NCI-H1048 (cell line): ENCODE data around the gene LAMB3.

Experiments used
- DNase-seq: peaks from one replicate; lab custom pipeline; 2025; lab: John Stamatoyannopoulos, UW

LAMB3 gene

DNA sequence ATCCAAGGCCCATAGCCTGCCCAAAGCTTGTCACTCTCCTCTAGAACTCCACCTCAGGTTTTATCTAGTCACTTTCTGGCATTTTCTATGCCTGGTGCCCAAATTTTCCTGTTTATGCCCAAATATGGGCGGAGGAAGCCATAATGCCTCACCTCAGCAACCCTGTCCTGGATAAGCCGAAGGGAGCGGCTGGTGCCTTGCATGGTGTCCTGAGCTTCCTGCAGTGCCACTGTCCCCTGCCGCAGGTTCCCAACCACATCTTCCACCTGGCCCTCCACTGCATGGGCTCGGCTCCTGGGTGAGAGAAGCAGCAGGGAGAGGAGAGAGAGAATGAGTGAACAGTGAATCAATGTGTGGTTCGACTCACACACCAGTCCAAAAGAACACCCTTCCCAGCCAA is 34.5 kb downstream of the LAMB3 start:
- no peak for DNase-seq

DNA sequence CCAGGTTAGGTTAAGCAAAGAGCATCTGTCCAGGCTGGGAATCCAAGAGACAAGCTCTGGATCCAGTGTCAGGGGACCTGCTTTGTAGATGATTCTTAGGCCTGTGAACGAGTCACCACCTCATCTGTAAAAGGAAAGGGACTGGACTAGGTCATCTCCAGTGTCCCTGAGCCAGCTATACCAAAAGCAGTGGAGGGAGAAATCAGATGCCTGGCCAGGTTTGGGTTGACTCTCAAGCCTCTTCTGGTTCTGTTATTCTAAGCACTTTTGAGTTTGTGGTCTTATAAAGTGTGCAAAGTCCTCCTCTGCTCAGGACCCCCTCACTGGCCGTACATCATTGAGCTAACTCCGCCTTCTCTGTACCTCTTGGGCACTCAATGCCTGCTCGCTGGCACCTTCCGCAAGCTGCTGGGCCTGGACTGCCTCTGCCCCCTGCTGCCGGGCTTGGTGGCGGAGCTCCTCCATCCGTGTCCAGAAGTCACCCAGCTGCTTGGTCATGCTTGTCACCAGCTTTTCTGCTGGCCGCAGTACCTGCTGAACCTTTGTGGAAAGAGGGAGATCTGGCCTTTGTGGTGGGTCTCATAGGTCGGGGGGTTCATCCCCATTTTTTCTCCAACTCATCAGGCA is 35.1 kb downstream of the LAMB3 start:
- DNase-seq, result no peak

DNA sequence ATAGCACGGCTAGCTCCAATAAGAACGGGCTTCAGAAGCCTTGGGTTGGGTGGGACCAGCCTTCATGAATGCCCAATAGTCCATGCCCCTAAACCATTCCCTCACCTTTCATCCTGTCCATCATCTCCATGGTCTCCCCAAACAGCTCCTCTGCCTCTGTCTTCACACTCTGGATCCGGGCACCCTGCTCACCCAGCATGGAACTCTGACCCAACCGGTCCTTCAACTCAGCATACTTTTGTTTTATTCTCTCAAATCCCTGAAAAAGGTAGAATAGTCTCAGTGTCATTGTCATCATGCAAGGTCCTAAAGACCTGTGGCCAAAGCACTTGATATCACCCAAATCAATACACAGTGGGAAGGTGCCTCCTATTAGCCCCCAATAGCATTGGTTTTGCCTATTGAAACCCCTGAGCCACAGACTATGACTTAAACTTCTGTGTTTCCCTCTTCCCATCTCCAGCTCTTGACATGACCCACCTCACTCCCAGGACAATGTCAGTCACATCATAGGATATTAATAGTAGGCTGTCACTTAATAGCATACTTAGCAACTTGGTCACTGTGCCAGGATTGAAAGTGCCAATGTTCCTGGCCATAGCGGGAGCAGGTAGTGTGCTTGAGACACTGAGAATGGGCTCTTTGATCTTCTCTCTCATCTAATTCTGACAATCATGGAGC is 35.7 kb downstream of the LAMB3 start:
- no peak for DNase-seq

DNA sequence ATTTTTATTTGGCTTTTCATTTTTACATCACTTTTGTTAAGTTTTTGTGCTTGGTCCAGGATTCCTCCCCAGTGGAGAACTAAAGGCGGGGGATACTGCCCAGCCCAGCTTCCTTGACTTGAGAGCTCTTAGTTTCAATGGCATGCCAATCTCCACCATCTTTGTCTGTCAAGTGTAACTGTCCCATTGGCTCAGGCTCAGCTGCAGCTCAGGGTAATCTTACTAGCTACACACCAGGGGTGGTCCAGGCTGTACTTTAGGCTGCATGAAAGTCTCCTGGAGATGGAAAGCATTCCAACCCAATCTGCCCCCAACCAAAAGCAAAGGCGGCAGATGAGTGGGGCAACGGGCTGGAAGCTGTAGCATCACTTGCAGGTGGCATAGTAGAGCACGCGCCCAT is 37.3 kb downstream of the LAMB3 start:
- no peak for DNase-seq

DNA sequence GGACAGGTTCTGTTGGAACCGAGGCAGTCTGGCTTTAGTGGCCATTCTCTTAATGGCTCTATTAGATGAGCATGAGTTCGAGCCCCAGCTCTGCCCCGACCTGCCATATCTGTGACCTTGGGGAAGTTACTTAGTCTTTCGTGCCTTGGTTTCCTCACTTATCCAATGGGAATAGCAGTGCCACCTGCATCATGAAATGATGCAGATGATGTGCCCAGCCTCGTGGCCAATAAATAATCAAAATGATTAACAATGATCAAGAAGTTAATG is 38.1 kb downstream of the LAMB3 start:
- DNase-seq, result no peak

DNA sequence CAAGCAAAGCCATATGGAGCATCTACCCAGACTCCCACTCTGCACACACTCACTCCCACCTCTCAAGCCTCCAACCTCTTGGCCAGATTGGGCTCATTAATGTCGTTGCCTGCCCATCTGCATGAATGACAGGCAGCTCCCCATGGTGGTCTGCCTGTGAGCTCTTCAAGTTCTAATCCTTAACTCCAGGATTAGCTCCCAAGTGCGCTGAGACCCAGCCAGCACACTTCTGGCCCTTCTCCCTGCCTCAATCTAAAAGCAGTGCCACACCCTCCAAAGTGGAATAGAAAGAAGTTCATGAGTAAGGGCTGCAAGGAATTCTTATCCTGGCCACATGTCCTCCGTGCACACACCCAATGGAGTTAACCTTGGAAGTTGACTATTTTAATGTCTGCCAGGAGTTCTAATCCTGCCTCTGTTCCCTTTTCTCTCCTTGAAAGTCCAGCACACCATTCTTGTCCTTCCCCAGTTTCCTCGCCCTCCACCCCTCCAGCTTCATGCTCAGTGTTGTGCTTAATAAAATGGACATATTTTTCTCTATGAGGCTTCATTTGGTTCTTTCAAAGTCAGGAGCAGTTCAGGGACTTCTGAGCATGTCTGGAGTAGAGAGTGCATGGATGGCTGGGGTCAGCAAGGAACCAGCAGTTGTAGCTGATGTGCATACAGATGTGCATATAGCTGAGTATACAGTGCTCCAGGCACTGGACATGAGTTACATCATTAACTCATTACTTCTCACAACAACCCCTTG is 38.6 kb downstream of the LAMB3 start:
- no peak for DNase-seq

DNA sequence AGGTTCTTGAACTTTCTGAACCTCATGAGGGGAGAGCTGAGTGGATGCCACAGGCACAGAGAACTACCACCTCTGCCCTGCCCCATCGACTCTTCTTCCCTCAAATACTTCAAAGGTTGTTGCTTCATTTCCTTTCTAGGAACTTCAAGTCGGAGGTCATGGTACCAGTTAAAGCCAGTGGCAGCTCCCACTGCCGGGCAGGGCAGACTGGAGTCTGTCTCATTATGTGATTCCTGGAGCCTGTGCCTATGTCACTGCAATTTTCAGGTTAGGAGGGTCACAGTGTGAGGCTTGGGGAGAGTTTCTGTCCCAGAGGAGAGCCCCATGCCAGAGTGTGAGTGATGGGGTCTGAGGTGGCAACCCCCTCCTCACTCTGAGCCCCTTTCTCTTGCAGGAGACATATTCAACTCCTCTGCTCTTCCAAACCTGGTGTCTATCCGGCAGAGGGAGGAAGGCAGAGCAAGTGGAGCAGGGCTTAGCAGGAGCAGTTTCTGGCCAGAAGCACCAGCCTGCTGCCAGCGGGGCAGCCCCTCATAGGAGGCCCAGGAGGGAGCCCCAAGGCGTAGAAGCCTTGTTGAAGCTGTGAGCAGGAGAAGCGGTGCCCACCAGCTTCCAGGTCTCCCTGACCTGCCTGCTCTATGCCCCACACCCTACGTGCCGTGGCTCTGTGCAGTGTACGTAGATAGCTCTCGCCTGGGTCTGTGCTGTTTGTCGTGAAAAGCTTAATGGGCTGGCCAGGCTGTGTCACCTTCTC is 39.4 kb downstream of the LAMB3 start:
- DNase-seq, result no peak

DNA sequence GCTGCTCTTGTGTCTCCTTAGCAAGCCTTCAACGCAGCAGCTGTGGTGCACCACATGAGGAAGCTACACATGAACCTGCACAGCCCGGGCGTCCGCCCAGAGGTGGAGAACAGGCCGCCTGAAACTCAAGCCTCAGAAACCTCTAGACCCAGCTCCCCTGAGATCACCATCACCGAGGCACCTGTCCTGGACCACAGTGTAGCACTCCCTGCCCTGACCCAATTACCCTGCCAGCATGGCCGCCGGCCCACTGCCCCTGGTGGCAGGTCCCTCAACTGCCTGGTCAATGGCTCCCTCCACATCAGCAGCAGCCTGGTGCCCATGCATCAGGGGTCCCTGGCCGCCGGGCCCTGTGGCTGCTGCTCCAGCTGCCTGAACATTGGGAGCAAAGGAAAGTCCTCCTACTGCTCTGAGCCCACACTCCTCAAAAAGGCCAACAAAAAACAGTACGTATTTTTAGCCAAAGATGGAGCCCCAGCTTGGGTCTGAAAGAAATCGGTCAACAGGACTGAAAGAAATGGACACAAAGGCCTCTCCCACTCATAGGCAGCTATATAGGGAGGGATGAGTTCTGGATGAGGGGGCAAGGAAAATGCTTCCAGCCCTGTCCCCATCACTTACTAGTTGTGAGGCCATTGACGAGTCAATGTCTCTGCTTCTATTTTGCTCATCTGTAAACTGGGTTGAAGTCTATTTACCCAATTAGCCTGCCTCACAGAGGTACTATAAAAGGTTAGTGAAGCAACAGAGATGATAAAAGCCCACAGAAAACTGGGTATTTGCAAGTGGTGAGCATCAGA is 40.3 kb downstream of the LAMB3 start:
- no peak for DNase-seq

DNA sequence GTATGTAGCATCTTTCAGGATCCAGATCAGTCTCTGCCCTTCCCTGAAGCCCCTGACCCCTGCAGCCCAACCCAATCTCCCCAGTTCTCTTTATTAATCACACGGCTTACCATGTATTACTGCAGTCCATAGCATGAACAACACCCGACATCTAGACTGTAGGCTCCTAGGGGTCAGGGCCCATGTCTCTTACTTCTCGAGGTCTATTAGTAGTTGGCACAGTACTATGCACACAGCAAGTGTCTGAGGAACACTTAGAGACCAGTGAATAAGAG is 41.7 kb downstream of the LAMB3 start:
- no peak for DNase-seq

DNA sequence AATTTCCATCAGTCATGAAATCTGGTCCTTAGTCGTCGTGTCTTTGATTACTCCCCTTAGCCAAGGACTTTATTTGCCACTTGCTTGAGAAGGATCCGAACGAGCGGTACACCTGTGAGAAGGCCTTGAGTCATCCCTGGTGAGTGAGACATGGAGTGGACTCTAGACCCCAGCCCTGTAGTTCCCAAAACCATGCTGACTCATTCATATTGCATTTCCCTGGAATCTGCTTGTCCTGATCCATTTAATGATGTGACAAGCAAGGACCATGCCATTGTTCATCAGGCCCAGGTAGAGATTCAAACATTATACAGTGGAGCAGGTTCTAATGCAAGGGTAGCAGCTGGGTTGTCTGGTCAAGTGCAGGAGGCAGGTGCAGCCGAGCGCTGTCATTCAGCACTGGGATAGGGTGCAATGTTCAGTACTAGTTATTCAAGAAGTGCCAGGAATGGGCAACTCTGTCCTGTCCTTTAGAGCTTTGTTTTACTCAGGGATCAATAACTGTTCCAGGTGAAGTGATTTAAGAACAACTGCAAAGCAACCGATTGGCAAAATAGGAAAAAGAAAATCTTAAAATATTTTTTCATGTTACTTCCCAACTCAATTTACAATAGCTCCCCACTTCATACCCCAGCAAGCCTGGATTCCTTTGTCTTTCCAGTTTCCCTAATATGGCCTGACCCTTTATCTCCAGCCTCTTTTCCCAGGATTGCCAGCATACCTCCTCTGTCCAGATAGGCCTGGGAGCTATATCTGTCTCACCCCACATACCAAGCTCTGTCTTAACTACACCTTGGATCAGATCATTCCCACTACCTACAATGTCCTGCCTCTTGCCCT is 42.2 kb downstream of the LAMB3 start:
- DNase-seq, result no peak

DNA sequence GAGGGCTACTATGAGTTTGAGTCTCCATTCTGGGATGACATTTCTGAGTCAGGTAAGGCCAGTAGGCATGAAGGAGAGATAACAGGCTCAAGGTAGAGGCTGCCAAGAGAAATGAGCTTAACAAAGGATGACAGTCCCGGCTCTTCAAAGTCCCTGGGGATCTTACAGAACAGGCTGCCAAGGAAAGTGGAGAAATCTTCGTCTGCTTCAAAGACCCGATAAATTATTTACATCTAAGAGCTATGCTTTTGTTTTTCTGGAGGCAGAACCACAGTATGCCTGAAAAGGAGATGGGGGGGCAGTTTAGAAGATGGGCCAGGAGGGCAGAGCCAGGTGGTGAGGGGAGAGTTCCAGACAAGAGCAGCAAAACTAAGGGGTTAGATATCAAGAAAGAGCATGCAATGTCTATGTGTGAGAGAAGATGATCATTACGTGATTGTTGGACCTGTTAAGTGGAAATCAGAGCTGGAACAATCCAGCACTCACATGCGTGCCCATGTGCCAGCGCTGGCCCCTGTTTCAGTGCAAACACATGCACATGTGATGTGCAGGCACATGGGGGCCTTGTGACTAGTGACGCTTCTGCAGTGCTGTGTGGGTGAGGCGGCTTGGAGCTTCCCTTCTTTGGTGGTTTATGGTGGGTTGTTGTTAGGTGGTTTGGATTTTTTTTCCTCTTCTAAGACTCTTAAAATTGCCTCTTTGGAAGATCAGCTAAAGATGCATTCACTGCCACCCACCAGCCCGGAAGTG is 43.0 kb downstream of the LAMB3 start:
- DNase-seq, result no peak

DNA sequence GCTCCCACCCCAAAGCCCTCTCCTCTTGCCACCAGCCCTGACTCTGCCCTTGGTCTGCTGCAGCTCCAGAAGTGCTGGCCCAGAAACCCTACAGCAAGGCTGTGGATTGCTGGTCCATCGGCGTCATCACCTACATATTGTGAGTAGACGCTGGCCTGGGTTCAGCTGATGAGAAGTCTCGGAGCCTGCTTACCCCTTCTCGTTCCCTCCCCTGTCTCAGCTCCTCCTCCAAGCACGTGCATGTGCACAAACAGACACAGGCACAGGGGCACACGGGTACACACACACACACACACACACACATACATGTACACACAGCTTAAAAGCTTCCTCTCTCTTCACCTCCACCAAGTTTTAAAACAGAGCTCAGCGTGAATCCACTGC is 44.4 kb downstream of the LAMB3 start:
- no peak for DNase-seq

DNA sequence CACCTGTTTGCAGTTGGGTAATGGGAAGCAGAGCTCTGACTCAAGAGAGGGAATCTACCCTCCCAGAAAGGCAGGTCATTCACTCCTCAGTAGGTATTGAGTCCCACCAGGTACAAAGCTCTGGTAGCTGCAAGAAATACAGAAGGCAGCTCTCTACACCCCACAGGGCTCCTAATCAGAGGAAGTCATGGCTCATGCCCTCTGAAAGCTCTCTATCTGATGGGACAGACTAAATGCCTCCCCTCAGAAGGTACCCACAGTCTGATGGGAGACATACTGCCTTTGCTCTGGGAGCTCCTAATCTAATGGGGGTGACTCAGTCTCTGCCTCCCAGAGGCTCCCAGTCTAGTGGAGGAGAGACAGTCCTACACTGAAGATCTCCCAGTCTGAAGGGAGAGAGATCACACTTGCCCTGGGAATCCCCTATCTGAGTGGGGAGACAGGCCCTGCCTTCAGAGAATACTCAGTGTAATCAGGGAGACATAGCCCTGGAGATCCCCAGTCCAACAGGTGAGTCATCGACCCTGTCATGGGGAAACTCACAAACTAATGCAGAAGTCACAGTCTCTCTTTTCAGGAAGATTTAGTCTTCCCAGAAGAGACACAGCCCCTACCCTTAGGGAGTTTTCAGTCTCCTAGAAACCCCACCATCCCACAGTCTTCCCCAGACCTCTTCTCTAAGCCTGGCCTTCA is 45.0 kb downstream of the LAMB3 start:
- no peak for DNase-seq

DNA sequence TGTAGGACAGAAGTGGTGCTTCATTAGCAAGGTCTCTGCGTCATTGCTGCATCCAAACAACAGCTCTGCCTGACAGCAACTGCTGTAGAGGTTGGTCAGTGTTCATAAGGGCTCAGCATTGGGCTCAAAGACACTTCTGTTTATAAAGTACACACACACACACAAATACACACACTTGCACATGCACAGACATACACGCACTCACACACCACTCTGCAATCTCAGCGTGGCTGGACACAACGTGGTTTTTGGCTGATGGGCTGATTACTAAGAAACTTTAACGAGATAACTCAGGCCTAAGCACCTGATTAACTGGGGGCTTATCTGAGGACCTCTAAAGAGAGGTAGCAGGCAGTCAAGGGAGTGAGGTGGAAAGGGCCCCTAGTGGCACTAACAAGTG is 48.3 kb downstream of the LAMB3 start:
- DNase-seq, result no peak

DNA sequence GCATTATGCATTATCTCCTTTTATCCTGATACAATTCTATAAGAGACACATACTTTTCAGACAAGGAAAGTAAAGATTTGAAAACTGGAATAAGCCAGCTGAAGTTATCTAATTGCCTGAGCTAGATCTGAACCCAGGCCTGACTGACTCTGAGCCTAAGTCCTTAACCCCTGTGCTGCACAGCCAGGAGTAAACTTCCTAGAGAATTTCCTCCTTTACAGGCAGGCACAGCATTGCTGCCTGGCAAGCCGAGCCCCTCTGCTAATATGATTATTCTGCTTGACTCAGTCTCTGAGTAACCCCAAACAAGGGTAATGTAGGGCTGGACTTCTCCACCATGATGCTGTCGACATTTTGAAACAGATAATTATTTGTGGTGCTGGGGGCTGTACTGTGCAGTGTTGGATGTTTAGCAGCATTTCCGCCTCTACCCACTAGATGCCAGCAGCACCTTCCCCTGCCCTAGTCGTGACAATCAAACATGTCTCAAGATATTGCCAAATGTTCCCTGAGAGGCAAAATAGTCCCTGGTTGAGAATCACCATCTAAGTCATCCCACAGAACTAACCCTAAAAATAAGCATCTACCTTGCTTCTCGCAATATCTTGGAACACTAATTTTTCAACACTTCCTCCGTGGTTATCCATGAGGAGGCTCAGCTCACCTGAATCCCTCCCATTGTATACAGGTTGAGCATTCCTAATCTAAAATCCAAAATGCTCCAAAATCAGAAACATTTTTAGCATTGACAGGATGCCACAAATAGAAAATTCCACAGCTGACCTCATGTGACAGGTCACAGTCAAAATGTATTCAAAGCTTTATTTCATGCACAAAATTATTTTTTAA is 50.2 kb downstream of the LAMB3 start:
- no peak for DNase-seq

DNA sequence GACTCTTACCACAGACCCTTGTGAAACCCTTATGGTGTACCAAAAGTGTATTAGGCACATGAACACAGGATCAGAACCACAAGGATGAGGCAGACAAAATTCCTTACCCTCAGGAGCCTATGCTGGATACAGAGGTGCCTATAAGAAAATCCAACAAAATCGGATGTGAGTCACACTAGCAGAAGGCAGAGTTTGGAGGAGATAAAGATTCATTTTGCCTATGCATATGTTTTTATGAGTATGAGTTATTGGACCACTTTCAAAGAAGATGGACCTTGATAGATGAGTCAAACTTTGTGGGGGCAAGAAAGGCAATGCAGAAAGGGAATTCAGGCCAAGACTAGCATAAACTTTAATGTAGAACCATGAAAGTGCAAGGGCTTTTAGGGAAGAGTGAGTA is 51.7 kb downstream of the LAMB3 start:
- DNase-seq, result no peak

DNA sequence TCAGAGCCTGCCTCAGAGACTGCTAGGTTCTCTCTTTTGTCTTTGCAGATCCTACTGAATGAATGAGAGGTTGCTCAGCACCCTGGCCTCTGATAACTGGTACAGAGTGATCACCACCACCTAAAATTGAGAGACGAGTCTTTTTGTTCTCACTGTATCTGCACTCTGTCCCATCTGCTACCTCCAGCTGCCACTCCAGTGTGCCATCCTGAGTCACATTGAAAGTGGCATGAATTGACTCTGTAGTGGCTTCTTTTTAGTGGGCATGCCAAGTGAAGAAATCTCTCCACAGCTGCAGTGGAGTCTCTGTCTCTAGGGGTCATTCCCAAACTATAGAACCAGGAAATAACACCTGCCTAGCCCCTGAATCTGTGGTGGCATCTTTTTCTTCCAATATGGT is 54.0 kb downstream of the LAMB3 start:
- DNase-seq, result no peak

DNA sequence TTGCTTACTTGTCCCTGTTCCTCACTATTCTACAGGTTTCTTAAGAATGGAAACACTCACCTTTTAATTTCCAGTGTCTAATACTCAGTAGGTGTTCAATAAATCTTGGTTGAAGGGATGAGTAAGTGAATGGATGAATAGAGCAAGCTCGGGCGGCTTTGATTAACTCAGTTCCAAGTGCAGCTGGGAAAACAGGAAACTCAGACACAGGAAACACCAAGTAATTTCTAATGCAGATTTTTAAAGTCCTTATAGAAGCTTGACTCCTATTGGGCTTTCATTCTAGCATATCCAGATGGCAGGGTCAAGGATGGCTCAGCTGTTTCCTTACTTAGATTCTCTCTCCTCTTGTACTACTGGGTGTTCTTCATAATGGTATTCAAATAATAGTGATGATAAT is 54.7 kb downstream of the LAMB3 start:
- no peak for DNase-seq

DNA sequence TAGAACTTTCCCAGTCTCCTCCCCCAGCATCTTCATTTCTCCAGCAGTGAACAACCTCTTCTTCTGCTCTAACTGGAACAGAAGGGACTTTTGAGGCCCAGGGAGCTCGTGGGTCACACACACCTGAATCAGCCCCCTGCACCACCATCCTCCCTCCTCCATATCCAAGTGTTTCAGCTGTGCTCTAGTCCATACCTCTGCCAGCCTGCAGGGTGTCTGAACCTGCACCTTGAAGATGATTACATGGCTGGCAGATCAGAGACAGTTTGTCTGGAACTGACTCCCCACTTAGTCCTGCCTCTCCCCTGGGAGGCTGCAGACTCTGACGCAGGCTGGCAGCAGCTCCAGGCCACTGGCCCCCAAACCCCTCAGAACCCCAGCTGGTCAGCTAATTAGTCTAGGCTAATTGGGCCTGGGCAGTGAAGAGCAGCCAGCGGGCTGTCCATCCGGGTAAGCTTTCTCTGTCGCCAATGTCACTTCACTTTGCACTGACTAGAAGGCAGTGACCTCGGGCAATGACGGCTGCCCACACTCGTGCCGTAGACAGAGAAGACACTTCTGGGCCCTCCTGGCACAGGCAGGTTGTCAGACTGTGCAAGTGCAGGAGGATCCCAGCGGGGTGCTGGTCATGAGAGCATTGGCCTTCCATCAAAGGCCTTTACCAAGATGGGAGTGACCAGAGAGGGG is 56.5 kb downstream of the LAMB3 start:
- no peak for DNase-seq
